Right lobe of liver (tissue), 4 donors: ENCODE results near the gene SLC38A1.

Experiments
- CTCF ChIP-seq, 4 donors: fragments of 200-600 bp in 3 of 4; fragments of 450-650 bp in 1 of 4; IDR thresholded peaks; one replicate each; pipeline versions ENCODE4 v1.5.1 to v1.8.0; 2016 to 2022; ENCODE audit warnings: antibody characterized with exemption in 4 of 4, mild to moderate bottlenecking in 2 of 4
- POLR2A ChIP-seq: fragments of 450-650 bp; IDR thresholded peaks from one replicate; pipeline ENCODE4 v1.6.1; 2017; ENCODE audit warnings: antibody characterized with exemption, mild to moderate bottlenecking
- donor health status: DM: no; HTN: no; CAD: no.
- donor health status: DM: no; HTN: no; CAD: no.
- donor health status: DM: no; HTN: yes; CAD: no.

DNA sequence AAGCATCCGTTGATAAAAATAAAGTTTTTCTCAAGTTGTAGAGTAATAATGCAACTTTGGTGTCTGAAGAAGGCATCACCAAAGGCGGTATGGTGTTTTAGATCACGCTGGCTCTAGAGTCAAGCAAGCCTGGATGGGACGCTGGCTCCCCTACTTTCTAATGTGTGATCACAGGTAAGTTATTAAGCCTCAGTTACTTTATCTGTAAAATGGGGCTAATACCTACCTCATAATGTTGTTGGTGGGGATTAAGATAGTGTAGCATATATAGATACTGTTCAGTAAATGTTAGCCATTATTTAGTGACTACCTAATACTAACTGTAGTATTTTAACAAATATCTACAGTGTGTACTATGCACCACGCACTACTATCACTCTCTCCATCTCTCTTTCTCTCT lies 45.8 kb downstream of the SLC38A1 start:
- TF ChIP-seq CTCF (IDR thresholded peaks at IDR 0.05) (no peak), POLR2A (no peak)
